Activated T-helper 9 cell treated with anti-CD3 and anti-CD28 coated beads, Interleukin-2, amount 50 U/mL, for 16 hours (primary cell): Measurements from ENCODE around the gene CIC.
"Not testable (repeated sequence)": the region's sequence is repeated elsewhere in the genome, so short reads cannot be mapped to it uniquely, and the experiment has no call there.

Experiments
- DNase-seq: peaks from one replicate; pipeline ENCODE4 v3.0.0-alpha.2; 2020; ENCODE audit warnings: low read depth

CIC gene

GRCh38 chr19:42333975-42334696 lies 65.1 kb downstream of the CIC start:
- DNase-seq = no peak

GRCh38 chr19:42334697-42335373 lies 65.8 kb downstream of the CIC start:
- DNase-seq = no peak

GRCh38 chr19:42335374-42335936 lies 66.4 kb downstream of the CIC start:
- DNase-seq = no peak

DNA sequence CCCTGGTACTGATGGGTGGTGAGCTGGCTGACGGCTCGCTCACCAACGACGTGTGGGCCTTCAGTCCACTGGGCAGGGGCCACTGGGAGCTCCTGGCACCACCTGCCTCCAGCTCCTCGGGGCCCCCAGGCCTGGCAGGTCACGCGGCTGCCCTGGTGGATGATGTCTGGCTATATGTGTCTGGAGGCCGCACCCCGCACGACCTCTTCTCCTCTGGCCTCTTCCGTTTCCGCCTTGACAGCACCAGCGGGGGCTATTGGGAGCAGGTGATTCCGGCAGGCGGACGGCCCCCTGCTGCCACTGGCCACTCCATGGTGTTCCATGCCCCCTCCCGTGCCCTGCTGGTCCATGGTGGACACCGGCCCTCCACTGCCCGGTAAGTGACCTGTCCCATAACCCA lies 66.9 kb downstream of the CIC start:
- DNase-seq = no peak

DNA sequence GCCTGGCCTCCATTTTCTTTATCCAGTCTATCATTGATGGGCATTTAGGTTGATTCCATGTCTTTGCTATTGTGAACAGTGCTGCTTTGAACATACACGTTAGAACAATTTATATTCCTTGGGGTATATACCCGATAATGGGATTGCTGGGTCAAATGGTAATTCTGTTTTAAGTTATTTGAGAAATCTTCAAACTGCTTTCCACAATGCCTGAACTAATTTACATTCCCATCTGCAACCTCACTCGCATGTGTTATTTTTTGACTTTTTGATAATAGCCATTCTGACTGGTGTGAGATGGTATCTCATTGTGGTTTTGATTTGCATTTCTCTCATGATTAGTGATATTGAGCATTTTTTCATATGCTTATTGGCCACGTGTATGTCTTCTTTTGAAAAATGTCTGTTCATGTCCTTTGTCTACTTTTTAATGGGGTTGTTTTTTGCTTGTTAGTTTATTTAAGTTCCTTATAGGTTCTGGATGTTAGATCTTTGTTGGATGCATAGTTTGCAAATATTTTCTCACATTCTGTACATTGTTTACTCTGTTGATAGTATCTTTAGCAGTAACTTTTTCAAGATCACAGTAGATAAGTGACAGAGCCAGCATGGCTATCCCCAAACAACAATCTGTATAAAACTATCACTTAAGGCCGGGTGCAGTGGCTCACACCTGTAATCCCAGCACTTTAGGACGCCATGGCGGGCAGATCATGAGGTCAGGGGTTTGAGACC lies 70.2 kb downstream of the CIC start:
- DNase-seq = not testable (repeated sequence)

DNA sequence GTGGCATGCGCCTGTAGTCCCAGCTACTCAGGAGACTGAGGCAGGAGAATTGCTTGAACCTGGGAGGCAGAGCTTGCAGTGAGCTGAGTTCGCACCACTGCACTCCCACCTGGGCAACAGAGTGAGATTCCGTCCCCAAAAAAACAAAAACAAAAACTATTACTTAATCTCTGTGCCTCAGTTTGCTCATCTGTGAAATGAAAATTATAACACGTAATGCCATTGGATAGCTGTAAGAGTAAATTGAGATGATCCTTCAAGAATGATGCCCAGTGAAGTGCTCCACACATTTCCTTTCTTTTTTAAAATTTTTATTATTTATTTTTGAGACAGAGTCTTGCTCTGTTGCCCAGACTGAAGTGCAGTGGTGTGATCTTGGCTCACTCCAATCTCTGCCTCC lies 70.9 kb downstream of the CIC start:
- not testable (repeated sequence) for DNase-seq

- no peak for DNase-seq
Observed at GRCh38 chr19:42343344-42344110, 74.5 kb downstream of the CIC start.

- no peak for DNase-seq
Observed at GRCh38 chr19:42344336-42344893, 75.4 kb downstream of the CIC start.
